ENCODE data around the gene CPXM2. TPM values are rescaled to one million over a fixed set of nuclear protein-coding genes. Genes with fewer than 3 reads are reported as not detected.

CPXM2 gene
- 0.22 and 0.72 TPM in 2 replicates for total RNA-seq

GRCh38 chr10:123891144-123892071, at the start of gene CPXM2:
Gene CPXM2, minus strand, starts transcription at chr10:123891807. Its CDS starts 148 bp downstream, at chr10:123891659.

Other genes starting within 250 kb of the CPXM2 start
- gene GPR26, start 225.5 kb downstream of the CPXM2 start, total RNA-seq: not detected in 2 replicates
- 6.3 and 15.9 TPM in 2 replicates for gene CHST15, start 201.8 kb upstream of the CPXM2 start, total RNA-seq

Data from placental pericyte (primary cell).